Upper lobe of left lung (tissue), 4 donors: Measurements from ENCODE around the gene KCNQ1OT1.

Source experiments
- CTCF ChIP-seq, 6 experiments: fragments of 450-650 bp in 4 of 6; fragments of 200-600 bp in 2 of 6; sonication (generic) in 2 of 6; IDR thresholded peaks; one replicate each; pipeline ENCODE4 v1.5.1; 2016 to 2019; ENCODE audit warnings: antibody characterized with exemption in 6 of 6
- EP300 ChIP-seq, 4 donors: sonication (generic); formaldehyde crosslinking; IDR thresholded peaks; one replicate each; pipeline ENCODE4 v1.5.1; 2017; ENCODE audit warnings: antibody characterized with exemption in 4 of 4, control low read depth in 2 of 4
- POLR2A ChIP-seq, 4 donors: fragments of 450-650 bp; IDR thresholded peaks; one replicate each; pipeline ENCODE4 v1.5.1; 2016 to 2017; ENCODE audit warnings: antibody characterized with exemption in 4 of 4, mild to moderate bottlenecking in 2 of 4
- POLR2AphosphoS5 ChIP-seq, 2 donors: sonication (generic); formaldehyde crosslinking; IDR thresholded peaks; one replicate each; pipeline ENCODE4 v1.5.1; 2017; ENCODE audit warnings: antibody characterized with exemption in 2 of 2

- TF ChIP-seq POLR2AphosphoS5 (IDR thresholded peaks at IDR 0.05) (no peak), POLR2A (IDR thresholded peaks at IDR 0.05) (no peak), CTCF (IDR thresholded peaks at IDR 0.05) (no peak), EP300 (IDR thresholded peaks at IDR 0.05) (no peak)
These were observed 90.4 kb downstream of the KCNQ1OT1 start for GRCh38 chr11:2609345-2609744.
